ENCODE data around the gene HOXC6.
"Not testable (repeated sequence)": the region's sequence is repeated elsewhere in the genome, so short reads cannot be mapped to it uniquely, and the experiment has no call there.

HOXC6 gene

DNA sequence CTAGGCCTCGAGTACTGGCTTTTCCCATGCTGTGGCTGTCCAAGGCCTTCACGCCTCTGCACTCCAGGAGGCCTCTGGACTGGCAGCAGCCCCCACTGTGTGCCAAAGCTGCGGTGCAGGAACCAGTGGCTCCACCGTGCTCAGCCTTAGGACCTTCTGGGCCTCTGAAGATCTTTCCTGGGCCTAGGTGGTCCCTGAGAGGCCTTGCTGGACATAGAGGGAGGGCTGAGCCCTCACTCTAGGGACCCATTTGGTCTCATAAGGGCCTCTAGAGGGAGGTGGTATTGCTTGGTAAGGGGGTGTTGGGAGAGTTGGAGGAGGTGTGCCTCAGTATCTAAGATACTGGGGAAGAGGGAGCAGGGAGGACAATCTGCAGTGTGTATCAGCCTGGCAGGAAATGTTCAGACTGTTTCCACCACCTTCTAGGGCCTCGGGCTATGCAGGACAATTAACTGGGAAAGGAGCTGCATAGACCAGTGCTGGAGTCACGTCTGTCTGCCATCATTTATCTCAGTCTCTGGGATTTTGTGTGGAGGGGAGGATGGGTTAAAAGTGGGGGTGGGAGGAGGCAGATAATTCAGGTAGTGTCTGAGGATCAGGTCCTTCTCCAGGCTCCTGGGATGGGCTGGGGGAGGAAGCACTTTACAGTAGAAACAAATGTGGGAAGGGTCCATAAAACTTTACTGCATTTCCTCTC, 7.5 kb downstream of the HOXC6 start:
- Histone ChIP-seq H3K27me3 (ENCODE audit: low read depth, low read length) (peaks cover 50% of the 10 kb centered on the region), H3K27ac (ENCODE audit: low read length) (no peak overlapping the region), H3K9me3 (ENCODE audit: control insufficient read depth in 1 of 2, low read length in 2 of 2) (no peaks in the 10 kb centered on the region), H3K4me1 (ENCODE audit: control insufficient read depth in 1 of 2, insufficient read depth in 2 of 2, low read length in 2 of 2) (peaks cover 0 to 12% of the 10 kb centered on the region in 2 donors), H3K4me3 (ENCODE audit: low read depth in 1 of 2, low read length in 2 of 2) (no peak overlapping the region), H3K36me3 (ENCODE audit: control insufficient read depth in 1 of 2, insufficient read depth in 2 of 2, low read length in 2 of 2) (no peaks in the 10 kb centered on the region)

DNA sequence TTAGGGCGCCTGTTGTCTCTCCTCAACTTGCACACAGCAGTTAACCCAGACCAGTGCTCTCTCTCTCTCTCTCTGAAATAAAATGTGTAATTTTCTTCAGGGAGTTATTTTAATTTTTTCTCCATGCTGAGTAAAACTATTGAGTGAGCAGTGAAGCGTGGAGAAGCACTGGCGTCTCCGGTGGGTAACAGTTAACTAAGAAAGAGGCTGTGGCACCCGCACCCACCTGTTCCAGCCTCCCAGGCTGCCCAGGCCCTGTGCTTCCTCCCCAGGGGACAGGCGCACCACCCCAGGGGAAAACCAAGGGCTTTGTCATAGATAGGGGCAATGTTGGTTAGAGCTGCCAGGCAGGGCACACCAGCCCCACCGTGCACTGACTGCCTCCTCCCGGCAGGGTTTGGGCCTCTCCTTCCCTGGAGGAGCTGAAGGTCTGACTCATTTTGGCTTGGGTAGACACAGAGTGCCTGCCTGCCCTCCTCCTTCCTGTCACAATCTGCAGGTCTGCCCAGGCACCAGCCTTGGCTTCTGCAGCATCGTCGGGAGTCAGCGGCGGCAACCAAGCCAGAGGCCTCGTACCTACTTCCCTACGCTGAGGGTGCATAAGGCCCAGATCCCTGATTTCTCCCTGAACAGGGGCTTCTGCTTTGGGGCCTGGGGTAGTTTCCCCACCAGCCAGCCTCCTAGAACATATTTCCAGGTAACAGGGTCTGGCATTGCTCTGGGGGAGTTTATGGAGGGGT, 8.6 kb downstream of the HOXC6 start:
- Histone ChIP-seq H3K4me1 (ENCODE audit: control insufficient read depth in 1 of 2, insufficient read depth in 2 of 2, low read length in 2 of 2) (peaks cover 0 to 12% of the 10 kb centered on the region in 2 donors), H3K27ac (ENCODE audit: low read length) (no peak overlapping the region), H3K27me3 (ENCODE audit: low read depth, low read length) (peaks cover 41% of the 10 kb centered on the region), H3K36me3 (ENCODE audit: control insufficient read depth in 1 of 2, insufficient read depth in 2 of 2, low read length in 2 of 2) (no peaks in the 10 kb centered on the region), H3K4me3 (ENCODE audit: low read depth in 1 of 2, low read length in 2 of 2) (no peak overlapping the region), H3K9me3 (ENCODE audit: control insufficient read depth in 1 of 2, low read length in 2 of 2) (no peaks in the 10 kb centered on the region)

DNA sequence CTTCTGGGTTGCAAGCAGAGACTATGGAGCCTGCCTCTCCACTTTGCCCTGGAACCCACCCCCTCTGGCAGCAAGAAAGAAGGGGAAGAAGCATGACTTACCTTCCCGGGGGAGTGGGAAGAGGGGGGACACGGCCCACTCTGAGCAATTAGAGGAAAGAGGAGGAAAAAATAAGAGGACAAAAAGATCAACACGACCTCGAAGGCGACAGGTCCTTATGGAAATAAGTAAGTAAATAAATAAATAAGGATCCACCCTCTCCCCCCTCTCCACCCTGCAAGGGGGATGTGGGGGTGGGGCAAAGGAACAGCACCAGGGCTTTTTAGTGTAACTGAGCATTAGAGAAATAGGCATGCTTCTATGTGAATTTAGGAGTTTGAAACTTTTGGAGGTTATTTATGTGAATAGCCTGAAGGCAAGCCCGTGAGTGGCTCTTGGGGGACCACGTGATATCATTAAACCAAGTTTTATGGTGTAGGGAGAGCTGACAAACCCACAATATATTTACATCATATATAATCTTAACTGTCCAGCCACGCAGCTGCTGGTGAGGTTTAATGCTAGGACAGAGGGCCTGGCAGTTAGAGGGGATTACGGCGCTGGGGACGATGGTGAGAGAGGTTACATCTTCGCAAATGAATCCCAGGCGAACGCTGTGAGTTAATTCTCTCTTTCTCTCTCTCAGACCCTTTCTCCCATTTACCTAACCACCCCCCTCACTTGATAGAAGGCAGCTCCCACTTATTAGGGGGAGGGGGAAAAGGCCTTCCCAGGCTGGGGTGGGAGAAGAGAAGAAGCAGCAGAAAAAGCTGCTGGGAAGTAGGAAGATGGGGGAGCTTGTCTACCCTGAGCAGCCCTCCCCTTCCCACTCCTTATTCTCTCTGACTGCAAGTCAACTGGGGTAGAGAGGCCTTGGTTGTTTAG, 9.4 kb downstream of the HOXC6 start:
- no peak overlapping the region for H3K27ac ChIP-seq (ENCODE audit: low read length)
- H3K36me3 ChIP-seq (ENCODE audit: control insufficient read depth in 1 of 2, insufficient read depth in 2 of 2, low read length in 2 of 2) = no peaks in the 10 kb centered on the region
- H3K4me3 ChIP-seq (ENCODE audit: low read depth in 1 of 2, low read length in 2 of 2) = no peak overlapping the region
- H3K9me3 ChIP-seq (ENCODE audit: control insufficient read depth in 1 of 2, low read length in 2 of 2) = no peaks in the 10 kb centered on the region
- peaks cover 36% of the 10 kb centered on the region for H3K27me3 ChIP-seq (ENCODE audit: low read depth, low read length)
- H3K4me1 ChIP-seq (ENCODE audit: control insufficient read depth in 1 of 2, insufficient read depth in 2 of 2, low read length in 2 of 2) = peaks cover 0 to 12% of the 10 kb centered on the region in 2 donors

DNA sequence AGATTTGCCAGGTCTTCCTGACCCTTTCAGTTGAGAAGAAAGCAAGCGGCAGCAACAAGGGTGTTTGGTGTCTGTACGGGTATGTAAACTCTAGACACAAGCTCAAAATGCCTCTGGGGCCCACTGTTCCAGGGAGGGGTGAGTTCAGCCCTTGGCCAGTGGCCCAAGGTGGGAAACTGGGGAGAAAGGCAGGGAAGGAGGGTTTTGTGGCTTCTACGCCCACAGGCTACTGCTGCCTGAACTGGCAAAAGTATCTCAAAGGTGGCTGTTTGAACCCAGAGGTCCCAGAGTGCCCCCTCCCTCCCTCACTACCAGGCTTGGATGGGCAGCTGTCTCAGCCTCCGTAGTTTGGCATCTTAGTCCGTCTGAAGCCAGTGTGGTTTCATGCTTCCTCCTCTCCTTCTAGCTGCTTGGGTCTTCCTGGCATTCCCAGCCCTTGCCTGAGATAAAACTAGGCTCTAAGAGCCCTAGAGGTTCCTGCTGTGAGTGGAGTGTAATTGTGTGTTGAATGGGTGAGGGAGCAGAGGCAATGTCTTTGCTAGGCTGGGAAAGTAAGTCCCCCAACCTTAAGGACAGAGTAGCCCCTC, 10.1 kb downstream of the HOXC6 start:
- peaks cover 30% of the 10 kb centered on the region for H3K27me3 ChIP-seq (ENCODE audit: low read depth, low read length)
- H3K36me3 ChIP-seq (ENCODE audit: control insufficient read depth in 1 of 2, insufficient read depth in 2 of 2, low read length in 2 of 2) = no peaks in the 10 kb centered on the region
- H3K27ac ChIP-seq (ENCODE audit: low read length) = no peak overlapping the region
- no peaks in the 10 kb centered on the region for H3K9me3 ChIP-seq (ENCODE audit: control insufficient read depth in 1 of 2, low read length in 2 of 2)
- no peak overlapping the region for H3K4me3 ChIP-seq (ENCODE audit: low read depth in 1 of 2, low read length in 2 of 2)
- peaks cover 0 to 12% of the 10 kb centered on the region in 2 donors for H3K4me1 ChIP-seq (ENCODE audit: control insufficient read depth in 1 of 2, insufficient read depth in 2 of 2, low read length in 2 of 2)

DNA sequence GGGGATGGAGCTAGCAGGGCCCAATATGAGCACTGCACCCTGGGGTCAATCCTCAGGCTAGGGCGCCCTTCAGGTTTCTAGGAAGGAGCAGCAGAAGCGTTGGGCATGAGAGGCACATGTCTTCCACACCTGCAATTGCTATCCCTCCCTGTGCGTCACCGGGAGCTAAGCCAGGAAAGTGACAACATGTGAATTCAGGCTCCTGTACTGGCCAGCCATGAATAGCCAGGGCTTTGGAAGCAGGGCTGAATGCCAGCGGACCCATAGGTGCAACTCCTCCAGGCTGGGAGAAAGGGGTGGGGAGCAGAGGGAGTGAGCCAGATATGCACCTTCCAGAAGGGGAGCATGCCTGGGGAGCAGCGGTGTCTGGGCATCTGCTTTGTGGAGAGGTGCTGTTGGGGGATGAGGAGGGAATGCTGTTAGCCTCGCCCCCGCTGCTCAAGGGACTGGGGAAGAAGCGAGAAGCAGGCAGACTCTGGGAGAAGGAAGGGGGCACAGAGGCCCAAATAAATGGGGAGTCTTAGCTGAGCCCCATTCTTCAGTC, 10.7 kb downstream of the HOXC6 start:
- Histone ChIP-seq H3K27me3 (ENCODE audit: low read depth, low read length) (peaks cover 28% of the 10 kb centered on the region), H3K9me3 (ENCODE audit: control insufficient read depth in 1 of 2, low read length in 2 of 2) (no peaks in the 10 kb centered on the region), H3K4me3 (ENCODE audit: low read depth in 1 of 2, low read length in 2 of 2) (peak overlapping the region in 1 of 2 donors; percentile 3), H3K27ac (ENCODE audit: low read length) (no peak overlapping the region), H3K36me3 (ENCODE audit: control insufficient read depth in 1 of 2, insufficient read depth in 2 of 2, low read length in 2 of 2) (no peaks in the 10 kb centered on the region), H3K4me1 (ENCODE audit: control insufficient read depth in 1 of 2, insufficient read depth in 2 of 2, low read length in 2 of 2) (peaks cover 0 to 11% of the 10 kb centered on the region in 2 donors)

DNA sequence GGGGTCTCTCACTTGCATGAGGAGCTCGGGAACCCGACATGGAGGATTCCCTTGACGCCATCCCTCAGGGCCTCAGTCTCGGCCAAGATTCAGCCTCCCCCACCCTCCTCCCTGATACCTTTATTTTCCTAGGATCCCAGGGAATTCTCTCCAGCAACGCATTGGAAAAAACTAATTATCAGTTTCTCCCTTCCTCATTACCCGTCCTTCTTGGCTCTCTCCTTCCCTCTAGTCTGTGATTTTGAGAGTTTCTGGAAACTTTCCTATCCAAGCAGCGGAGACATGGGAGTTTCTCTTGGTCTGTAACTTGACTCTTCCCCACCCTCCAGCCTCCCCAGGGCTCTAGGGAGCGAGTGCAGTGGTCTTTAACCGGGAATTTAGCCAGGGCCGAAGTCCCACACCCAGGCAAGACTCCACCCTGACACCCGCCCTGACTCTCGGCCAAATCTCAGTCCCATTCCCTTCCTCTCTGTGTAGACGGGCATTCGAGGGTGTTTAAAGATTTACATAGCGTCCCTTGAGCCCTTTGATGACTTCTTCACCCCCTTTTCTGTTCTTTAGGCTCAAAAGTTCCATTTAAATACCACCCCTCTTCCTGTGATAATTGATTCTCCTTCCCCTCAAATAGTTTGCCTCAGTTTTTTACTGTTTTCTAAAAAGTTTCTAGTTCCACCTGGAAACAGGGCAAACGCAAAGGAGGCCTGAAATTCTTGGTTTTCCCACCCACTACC, 11.3 kb downstream of the HOXC6 start:
- peaks cover 0 to 5% of the 10 kb centered on the region in 2 donors for H3K4me1 ChIP-seq (ENCODE audit: control insufficient read depth in 1 of 2, insufficient read depth in 2 of 2, low read length in 2 of 2)
- H3K9me3 ChIP-seq (ENCODE audit: control insufficient read depth in 1 of 2, low read length in 2 of 2) = no peaks in the 10 kb centered on the region
- H3K27ac ChIP-seq (ENCODE audit: low read length) = peak overlapping the region; percentile 5
- no peaks in the 10 kb centered on the region for H3K36me3 ChIP-seq (ENCODE audit: control insufficient read depth in 1 of 2, insufficient read depth in 2 of 2, low read length in 2 of 2)
- peak overlapping the region in 1 of 2 donors; percentile 3 for H3K4me3 ChIP-seq (ENCODE audit: low read depth in 1 of 2, low read length in 2 of 2)
- H3K27me3 ChIP-seq (ENCODE audit: low read depth, low read length) = peaks cover 28% of the 10 kb centered on the region

DNA sequence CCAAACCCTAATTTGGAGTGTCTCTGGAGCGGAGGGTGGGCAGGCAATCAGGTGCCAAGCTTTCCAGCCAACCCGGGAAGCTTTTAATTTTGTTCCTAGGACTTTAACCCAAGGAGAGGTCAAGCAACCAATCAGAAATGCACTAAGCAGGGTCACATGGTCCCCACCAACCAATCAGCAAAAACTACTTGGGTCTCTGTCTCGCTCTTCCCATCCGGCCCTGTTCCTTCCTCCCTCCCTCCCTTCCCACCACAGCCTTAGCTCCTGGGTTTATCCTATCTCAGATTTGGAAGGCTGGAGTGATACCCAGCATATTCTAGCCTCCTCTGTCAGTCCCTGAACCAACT, 11.9 kb downstream of the HOXC6 start:
- Histone ChIP-seq H3K36me3 (ENCODE audit: control insufficient read depth in 1 of 2, insufficient read depth in 2 of 2, low read length in 2 of 2) (no peaks in the 10 kb centered on the region), H3K27ac (ENCODE audit: low read length) (peak overlapping the region; percentile 5), H3K4me3 (ENCODE audit: low read depth in 1 of 2, low read length in 2 of 2) (no peak overlapping the region), H3K9me3 (ENCODE audit: control insufficient read depth in 1 of 2, low read length in 2 of 2) (no peaks in the 10 kb centered on the region), H3K27me3 (ENCODE audit: low read depth, low read length) (peaks cover 25% of the 10 kb centered on the region), H3K4me1 (ENCODE audit: control insufficient read depth in 1 of 2, insufficient read depth in 2 of 2, low read length in 2 of 2) (peaks cover 0 to 3% of the 10 kb centered on the region in 2 donors)

DNA sequence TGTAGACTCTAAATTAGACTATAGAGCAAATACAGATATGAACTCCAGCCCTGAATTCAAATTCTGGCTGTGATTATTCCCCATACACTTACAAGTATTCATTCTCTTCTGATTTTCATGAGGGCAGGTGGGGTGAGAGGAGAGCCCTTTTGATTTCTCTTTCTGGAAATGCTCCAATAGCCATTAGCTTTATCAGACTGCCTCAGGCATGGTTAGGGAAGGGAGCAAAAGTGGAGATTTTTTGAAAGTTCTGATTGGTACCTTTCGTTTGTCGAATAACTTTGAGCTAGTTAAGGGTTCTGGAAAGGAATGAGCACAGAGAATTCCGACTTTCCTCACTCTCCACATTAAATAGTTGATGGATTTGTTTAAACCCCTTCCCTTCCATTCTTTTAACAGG, 12.4 kb downstream of the HOXC6 start:
- Histone ChIP-seq H3K36me3 (ENCODE audit: control insufficient read depth in 1 of 2, insufficient read depth in 2 of 2, low read length in 2 of 2) (no peaks in the 10 kb centered on the region), H3K4me1 (ENCODE audit: control insufficient read depth in 1 of 2, insufficient read depth in 2 of 2, low read length in 2 of 2) (peaks cover 0 to 3% of the 10 kb centered on the region in 2 donors), H3K4me3 (ENCODE audit: low read depth in 1 of 2, low read length in 2 of 2) (no peak overlapping the region), H3K27me3 (ENCODE audit: low read depth, low read length) (peaks cover 20% of the 10 kb centered on the region), H3K27ac (ENCODE audit: low read length) (no peak overlapping the region), H3K9me3 (ENCODE audit: control insufficient read depth in 1 of 2, low read length in 2 of 2) (no peaks in the 10 kb centered on the region)

DNA sequence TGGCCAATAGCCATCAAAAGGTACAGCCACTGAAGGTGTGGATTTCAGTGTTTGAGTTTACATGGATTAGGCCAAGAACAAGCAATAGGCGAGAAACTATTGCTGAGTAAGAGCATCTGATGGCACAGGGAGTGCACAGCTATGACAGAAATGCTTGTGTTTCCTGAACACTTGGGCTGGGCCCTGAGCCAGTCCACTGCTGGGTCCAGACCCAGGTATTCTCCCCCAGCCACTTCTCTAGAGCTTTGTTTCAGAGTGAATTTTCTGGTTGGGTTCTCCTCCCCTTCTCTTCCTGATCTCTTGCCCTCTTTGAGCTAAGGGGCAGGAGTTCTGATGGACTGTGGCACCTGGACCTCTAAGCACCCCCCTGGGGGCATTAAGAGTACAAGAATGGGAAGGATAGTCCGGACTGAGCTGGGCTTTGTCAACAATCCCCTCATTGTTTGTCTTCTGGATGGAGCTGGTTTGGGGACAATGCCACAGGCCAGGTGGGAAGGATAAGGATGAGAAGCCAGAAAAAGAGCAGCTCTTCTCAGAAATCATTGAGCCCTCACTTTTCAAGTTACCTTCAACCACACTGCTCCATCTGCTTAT, 13.0 kb downstream of the HOXC6 start:
- no peak overlapping the region for H3K4me3 ChIP-seq (ENCODE audit: low read depth in 1 of 2, low read length in 2 of 2)
- peaks cover 20% of the 10 kb centered on the region for H3K27me3 ChIP-seq (ENCODE audit: low read depth, low read length)
- H3K9me3 ChIP-seq (ENCODE audit: control insufficient read depth in 1 of 2, low read length in 2 of 2) = no peaks in the 10 kb centered on the region
- peaks cover 0 to 3% of the 10 kb centered on the region in 2 donors for H3K4me1 ChIP-seq (ENCODE audit: control insufficient read depth in 1 of 2, insufficient read depth in 2 of 2, low read length in 2 of 2)
- H3K27ac ChIP-seq (ENCODE audit: low read length) = no peak overlapping the region
- H3K36me3 ChIP-seq (ENCODE audit: control insufficient read depth in 1 of 2, insufficient read depth in 2 of 2, low read length in 2 of 2) = no peaks in the 10 kb centered on the region

DNA sequence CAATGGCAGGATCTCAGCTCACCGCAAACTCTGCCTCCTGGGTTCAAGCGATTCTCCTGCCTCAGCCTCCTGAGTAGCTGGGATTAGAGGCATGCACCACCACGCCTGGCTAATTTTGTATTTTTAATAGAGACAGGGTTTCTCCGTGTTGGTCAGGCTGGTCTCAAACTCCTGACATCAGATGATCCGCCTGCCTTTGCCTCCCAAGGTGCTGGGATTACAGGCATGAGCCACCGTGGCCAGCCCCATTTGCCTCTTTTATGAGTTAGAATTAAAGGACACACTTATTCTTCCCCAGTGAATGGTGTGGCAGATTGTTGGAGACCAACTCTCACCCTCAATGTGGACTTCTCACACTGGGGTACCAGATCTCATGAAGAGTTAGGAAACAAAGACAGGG, 13.8 kb downstream of the HOXC6 start:
- H3K9me3 ChIP-seq (ENCODE audit: control insufficient read depth in 1 of 2, low read length in 2 of 2); H3K36me3 ChIP-seq (ENCODE audit: control insufficient read depth in 1 of 2, insufficient read depth in 2 of 2, low read length in 2 of 2); H3K4me3 ChIP-seq (ENCODE audit: low read depth in 1 of 2, low read length in 2 of 2); H3K27ac ChIP-seq (ENCODE audit: low read length); H3K4me1 ChIP-seq (ENCODE audit: control insufficient read depth in 1 of 2, insufficient read depth in 2 of 2, low read length in 2 of 2): not testable (repeated sequence)
- H3K27me3 ChIP-seq (ENCODE audit: low read depth, low read length) = peaks cover 25% of the 10 kb centered on the region
